HG02981 (cell line): ENCODE measurements around the gene ATP10B.

ENCODE experiments used
- ATAC-seq: cut with Tn5 transposase; IDR thresholded peaks from one replicate; pipeline ENCODE4 v1.9.1; 2021; ENCODE audit warnings: mild to moderate bottlenecking, moderate library complexity; ENCODE audit not compliant: unreplicated experiment

Gene ATP10B

GRCh38 chr5:160640406-160640805, 211.6 kb downstream of the ATP10B start:
- no peak for ATAC-seq

- ATAC-seq = no peak
Observed at GRCh38 chr5:160638161-160638742, 213.8 kb downstream of the ATP10B start.

GRCh38 chr5:160637357-160638090, 214.5 kb downstream of the ATP10B start:
- no peak for ATAC-seq

- no peak for ATAC-seq
Observed at GRCh38 chr5:160635663-160636062, 216.3 kb downstream of the ATP10B start.

- no peak for ATAC-seq
Observed at GRCh38 chr5:160635046-160635445, 217.0 kb downstream of the ATP10B start.

- no peak for ATAC-seq
Observed at GRCh38 chr5:160629003-160629402, 223.0 kb downstream of the ATP10B start.

GRCh38 chr5:160628619-160628968, 223.4 kb downstream of the ATP10B start:
- no peak for ATAC-seq

GRCh38 chr5:160627921-160628618, 223.9 kb downstream of the ATP10B start:
- no peak for ATAC-seq

- ATAC-seq = no peak
Observed at GRCh38 chr5:160626322-160626721, 225.7 kb downstream of the ATP10B start.

GRCh38 chr5:160621526-160621925, 230.5 kb downstream of the ATP10B start:
- ATAC-seq = no peak

GRCh38 chr5:160620401-160620800, 231.6 kb downstream of the ATP10B start:
- no peak for ATAC-seq

- ATAC-seq = no peak
Observed at GRCh38 chr5:160619381-160619780, 232.6 kb downstream of the ATP10B start.

GRCh38 chr5:160618286-160618685, 233.7 kb downstream of the ATP10B start:
- ATAC-seq = no peak

GRCh38 chr5:160616712-160617497, 235.1 kb downstream of the ATP10B start:
- no peak for ATAC-seq

- no peak for ATAC-seq
Observed at GRCh38 chr5:160614136-160614535, 237.9 kb downstream of the ATP10B start.

- ATAC-seq = no peak
Observed at GRCh38 chr5:160605266-160605665, 246.7 kb downstream of the ATP10B start.

GRCh38 chr5:160604484-160604883, 247.5 kb downstream of the ATP10B start:
- ATAC-seq = no peak

GRCh38 chr5:160602744-160603143, 249.3 kb downstream of the ATP10B start:
- ATAC-seq = no peak

GRCh38 chr5:160601046-160601445, 251.0 kb downstream of the ATP10B start:
- ATAC-seq = no peak

- ATAC-seq = no peak
Observed at GRCh38 chr5:160573318-160573717, 278.7 kb downstream of the ATP10B start.

- no peak for ATAC-seq
Observed at GRCh38 chr5:160567031-160567705, 284.8 kb downstream of the ATP10B start.
